IPS-NIHi7 (cell line): ENCODE results near the gene MLXIP.
"Not testable (repeated sequence)": the region's sequence is repeated elsewhere in the genome, so short reads cannot be mapped to it uniquely, and the experiment has no call there.

Experiments used
- DNase-seq: peaks from one replicate; pipeline ENCODE4 v3.0.0; 2012; ENCODE audit warnings: mixed read lengths; ENCODE audit errors: extremely low spot score

Gene MLXIP

GRCh38 chr12:122078141-122079032, at the start of gene MLXIP:
Gene MLXIP (plus strand): TSS chr12:122078756. CDS start chr12:122078854, 98 bp downstream.
- peak; percentile 94 for DNase-seq

- no peak for DNase-seq
Observed at GRCh38 chr12:122028905-122029560, 49.5 kb upstream of the MLXIP start.

DNA sequence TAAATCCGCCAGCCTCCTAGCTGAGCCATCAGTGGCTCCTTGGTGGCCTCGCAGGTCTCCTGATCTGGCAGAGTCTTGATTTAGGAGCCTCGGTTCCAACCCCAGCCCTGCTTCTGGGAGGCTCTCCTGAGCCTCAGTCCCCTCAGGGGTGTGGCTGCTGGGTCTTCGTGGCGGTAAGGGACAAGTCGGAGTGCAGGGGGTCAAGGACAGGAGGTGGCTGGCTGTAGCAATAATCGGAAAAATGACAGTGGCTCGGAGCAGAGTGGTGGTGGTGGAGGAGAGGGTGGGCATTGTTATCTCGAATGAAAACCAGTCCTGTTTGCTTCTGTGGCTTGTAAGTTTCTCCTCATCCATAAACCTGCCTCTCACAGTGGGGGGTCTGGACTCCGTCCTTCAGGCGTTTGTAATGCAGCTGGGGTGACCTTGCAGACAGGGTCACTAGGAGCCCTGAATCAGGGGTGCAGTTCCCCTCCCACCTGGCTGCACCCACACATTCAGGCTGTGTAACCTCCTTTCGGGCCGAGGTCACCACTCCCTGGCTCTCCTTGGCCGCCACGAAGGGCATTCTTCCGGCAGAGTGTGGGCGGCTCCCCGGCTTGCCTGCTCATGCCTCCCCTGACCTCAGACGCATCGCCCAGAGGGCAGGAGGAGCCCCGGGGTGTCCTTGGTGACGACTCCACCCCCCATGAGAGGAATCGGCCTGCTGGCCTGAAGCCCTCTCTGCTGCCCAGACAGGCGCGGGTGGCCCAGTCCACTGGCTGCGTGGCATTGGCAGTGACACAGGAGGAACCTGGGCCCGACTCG, 48.7 kb upstream of the MLXIP start:
- DNase-seq: no peak

GRCh38 chr12:122030424-122031035, 48.0 kb upstream of the MLXIP start:
- DNase-seq: no peak

DNA sequence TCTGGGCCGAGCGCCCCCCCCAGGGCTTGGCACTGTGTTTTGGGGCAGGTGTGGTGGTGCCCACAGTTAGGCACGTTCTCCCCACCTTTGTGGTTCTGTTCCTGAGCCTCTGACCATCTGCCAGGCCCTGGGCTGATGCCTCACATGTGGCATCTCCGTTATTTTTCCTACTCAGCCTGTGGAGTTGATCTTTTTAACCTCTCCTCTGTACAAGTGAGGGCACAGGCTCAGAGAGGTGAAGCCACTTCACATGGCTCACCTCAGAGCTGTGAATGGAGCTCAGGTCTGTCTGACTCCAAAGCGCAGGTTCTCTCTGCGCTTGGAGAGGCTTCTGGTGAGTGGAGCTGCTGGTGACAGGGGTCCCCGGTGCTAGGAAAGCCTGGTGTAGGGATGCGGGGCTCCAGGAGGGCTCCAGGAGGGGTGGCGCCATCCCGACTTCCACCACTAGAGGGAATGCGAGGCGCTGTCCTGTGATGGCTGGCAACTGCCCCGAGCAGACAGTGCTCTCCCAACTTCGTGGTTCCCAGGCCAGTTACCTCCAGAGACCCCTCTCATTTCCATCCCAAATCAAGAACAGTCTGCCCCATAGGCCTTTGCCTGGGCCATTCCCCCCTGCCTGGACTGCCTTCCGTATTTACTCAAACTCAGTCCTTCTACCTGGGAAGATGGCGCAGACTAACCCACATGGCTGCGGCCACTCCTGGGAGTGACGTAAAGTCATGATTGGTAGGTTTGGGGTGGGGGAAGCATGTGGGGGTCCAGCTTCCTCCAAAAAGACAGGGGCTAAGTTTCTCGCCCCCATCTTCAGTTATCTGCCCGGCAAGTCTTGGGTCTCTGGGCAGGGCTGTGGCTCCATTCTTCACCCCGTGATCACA, 47.0 kb upstream of the MLXIP start:
- peak; percentile 91 for DNase-seq

- DNase-seq: no peak
Observed at GRCh38 chr12:122032580-122032979, 46.0 kb upstream of the MLXIP start.

GRCh38 chr12:122035292-122035691, 43.3 kb upstream of the MLXIP start:
- no peak for DNase-seq

DNA sequence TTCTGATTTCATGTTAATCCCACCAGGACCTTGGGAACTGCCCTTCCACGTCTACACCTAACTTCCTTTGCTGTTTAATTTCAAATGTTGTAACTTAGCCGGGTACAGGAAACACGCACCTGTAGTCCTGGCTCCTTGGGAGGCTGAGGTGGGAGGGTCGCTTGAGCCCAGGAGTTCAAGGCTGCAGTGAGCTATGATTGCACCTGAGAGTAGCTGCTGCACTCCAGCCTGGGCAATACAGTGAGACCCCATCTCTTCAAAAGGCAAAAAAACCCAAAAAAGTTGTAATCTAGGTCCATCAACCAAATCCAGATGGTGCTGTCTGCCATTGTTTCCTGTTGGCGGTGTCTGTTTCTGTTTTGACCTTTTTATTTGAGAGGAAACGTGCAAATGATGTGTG, 42.4 kb upstream of the MLXIP start:
- no peak for DNase-seq

- no peak for DNase-seq
Observed at GRCh38 chr12:122040579-122041386, 37.8 kb upstream of the MLXIP start.

- not testable (repeated sequence) for DNase-seq
Observed at GRCh38 chr12:122041458-122041857, 37.1 kb upstream of the MLXIP start.

- no peak for DNase-seq
Observed at GRCh38 chr12:122042910-122043309, 35.6 kb upstream of the MLXIP start.

DNA sequence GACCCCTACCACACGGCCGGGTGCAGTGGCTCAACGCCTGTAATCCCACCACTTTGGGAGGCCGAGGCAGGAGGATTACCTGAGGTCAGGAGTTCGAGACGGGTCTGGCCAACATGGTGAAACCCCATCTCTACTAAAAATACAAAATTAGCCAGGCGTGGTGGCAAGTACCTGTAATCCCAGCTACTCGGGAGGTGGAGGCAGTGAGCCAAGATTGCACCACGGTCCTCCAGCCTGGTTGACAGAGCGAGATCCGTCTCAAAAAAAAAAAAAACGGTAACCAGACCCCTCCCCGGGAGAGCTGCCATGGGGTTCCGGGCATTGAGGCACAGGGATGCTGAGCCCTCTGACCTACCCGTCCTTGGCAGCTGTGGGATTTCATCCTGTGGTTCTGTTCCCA, 35.1 kb upstream of the MLXIP start:
- DNase-seq: no peak

- DNase-seq: no peak
Observed at GRCh38 chr12:122045262-122045661, 33.3 kb upstream of the MLXIP start.

GRCh38 chr12:122046145-122046544, 32.4 kb upstream of the MLXIP start:
- DNase-seq: no peak

- DNase-seq: no peak
Observed at GRCh38 chr12:122048151-122048550, 30.4 kb upstream of the MLXIP start.

DNA sequence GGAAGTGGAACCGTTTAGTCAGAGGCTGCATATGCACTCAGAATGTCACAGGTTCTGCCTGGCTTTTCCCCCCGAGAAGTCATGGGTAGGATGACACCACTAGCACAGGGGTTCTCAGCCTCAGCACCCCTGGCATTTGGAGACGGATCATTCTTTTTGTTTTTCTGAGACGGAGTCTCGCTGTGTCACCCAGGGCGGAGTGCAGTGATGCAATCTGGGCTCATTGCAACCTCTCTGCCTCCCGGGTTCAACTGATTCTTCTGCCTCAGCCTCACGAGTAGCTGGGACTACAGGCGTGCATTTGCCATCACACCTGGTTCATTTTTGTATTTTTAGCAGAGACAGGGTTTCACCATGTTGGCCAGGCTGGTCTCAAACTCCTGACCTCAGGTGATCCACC, 28.7 kb upstream of the MLXIP start:
- no peak for DNase-seq

GRCh38 chr12:122050706-122051105, 27.9 kb upstream of the MLXIP start:
- DNase-seq: no peak

DNA sequence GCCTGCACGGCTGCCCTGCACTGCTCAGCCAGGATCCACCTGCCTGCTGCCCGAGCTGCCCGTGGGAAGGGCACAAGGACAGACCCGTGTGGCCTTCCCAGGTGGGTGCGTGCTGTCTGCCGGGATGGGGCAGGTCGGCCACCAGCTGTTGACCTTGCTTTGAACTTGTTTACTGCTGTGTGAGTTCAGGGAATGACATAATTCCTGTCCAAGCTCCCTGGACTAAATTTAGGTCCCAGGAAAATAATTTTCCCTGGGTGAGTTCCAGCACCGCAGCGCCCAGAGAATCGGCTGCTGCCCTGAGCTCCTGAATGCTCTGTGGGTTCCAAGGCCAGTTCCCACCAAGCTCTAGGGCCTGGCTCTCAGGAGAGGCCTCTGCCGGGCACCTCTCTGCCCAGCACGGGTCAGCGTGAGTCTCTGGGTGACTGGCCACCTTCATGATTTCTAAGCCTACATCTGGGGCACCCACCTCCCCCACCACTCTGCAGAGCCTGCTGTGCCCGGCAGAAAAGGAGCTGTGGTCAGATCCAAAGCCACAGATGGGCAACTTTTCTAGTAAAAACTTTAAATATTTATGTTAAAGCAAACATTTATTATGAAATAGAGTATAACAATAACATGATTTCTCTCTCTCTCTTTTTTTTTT, 27.2 kb upstream of the MLXIP start:
- DNase-seq: no peak

DNA sequence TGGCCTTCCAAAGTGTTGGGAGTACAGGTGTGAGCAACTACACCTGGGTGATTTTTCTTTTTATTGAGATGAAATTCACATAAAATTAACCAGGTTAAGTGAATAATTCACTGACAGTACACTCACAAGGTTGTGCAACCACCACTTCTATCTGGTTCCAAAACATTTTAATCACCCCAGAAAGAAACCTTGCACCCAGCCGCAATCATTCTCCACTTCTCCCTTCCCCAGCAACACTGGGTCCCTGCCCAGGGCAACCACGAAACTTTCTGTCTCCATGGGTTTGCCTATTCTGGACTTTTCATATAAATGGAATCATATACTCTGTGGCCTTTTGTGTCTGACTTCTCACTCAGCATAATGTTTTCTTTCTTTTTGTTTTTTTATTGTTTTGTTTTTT, 26.3 kb upstream of the MLXIP start:
- no peak for DNase-seq
